A549 (cell line): ENCODE data around the gene GGT7. TPM values are rescaled to one million over a fixed set of nuclear protein-coding genes. Genes with fewer than 3 reads are reported as not detected.

ENCODE experiments used
- ATAC-seq, 2 experiments: fragments of 200-7000 bp in 1 of 2; fragments of >200 bp in 1 of 2; cut with Nextera tagmentation in 1 of 2; cut with Tn5 transposase in 1 of 2; 3 replicates each; pipeline versions ENCODE4 v1.8.0 to v1.9.1; 2018 to 2020; ENCODE audit warnings: mild to moderate bottlenecking in 1 of 2, moderate library complexity in 1 of 2
- CTCF ChIA-PET: fragments of 300-600 bp; sonication (Branson Sonifier 250); formaldehyde crosslinking; extraction: SDS; loops from one replicate; lab custom pipeline; 2021; ENCODE audit warnings: antibody characterized with exemption, inconsistent platforms; lab: Yijun Ruan, JAX
- POLR2A ChIA-PET: fragments of 350-600 bp; formaldehyde crosslinking; extraction: SDS; loops from one replicate; lab custom pipeline; 2021; ENCODE audit warnings: antibody characterized with exemption, inconsistent platforms; lab: Yijun Ruan, JAX
- DNase-seq, 2 experiments: peaks; one replicate each; pipeline versions ENCODE4 v3.0.0 to v3.0.0-alpha.2; 2011 to 2016; ENCODE audit warnings: low read depth in 1 of 2, low spot score in 1 of 2
- FAIRE-seq: peaks from 2 replicates; lab custom pipeline; 2011; peaks lifted over from hg19 to GRCh38; lab: Jason Lieb, UNC
- H3K27ac ChIP-seq, 2 experiments: fragments of >200 bp; sonication (Bioruptor Twin); formaldehyde crosslinking; 3 replicates each; pipeline ENCODE4 v1.5.1; 2016 to 2017
- H3K4me1 ChIP-seq: fragments of >200 bp; sonication (Bioruptor Twin); formaldehyde crosslinking; 3 replicates; pipeline ENCODE4 v1.6.1; 2016
- H3K4me2 ChIP-seq: fragments of >200 bp; sonication (Bioruptor Twin); formaldehyde crosslinking; 3 replicates; pipeline ENCODE4 v1.6.1; 2016
- H3K4me3 ChIP-seq: fragments of >200 bp; sonication (Bioruptor Twin); formaldehyde crosslinking; 3 replicates; pipeline ENCODE4 v1.5.1; 2016
- H3K9me3 ChIP-seq: fragments of >200 bp; sonication (Bioruptor Twin); formaldehyde crosslinking; 3 replicates; pipeline ENCODE4 v1.6.1; 2016
- CBX8 ChIP-seq: fragments of 200-600 bp; sonication (generic); IDR thresholded peaks from 2 replicates; pipeline ENCODE4 v1.6.1; 2016
- CEBPB ChIP-seq, 2 experiments: fragments of >200 bp in 1 of 2; sonication (Bioruptor Twin) in 1 of 2; formaldehyde crosslinking in 1 of 2; IDR thresholded peaks; 2 replicates each; pipeline ENCODE4 v1.6.1; 2012 to 2016
- E2F6 ChIP-seq: IDR thresholded peaks from 2 replicates; pipeline ENCODE4 v1.6.1; 2012; ENCODE audit warnings: low read depth, borderline replicate concordance
- EHF ChIP-seq: fragments of 250-450 bp; sonication (Bioruptor Pico); IDR thresholded peaks from 2 replicates; pipeline ENCODE4 v1.5.0; 2020; ENCODE audit warnings: mild to moderate bottlenecking
- ELK1 ChIP-seq: fragments of 150-350 bp; IDR thresholded peaks from 2 replicates; pipeline ENCODE4 v1.6.1; 2014; ENCODE audit warnings: low read depth, mild to moderate bottlenecking, low read length
- FOSL2 ChIP-seq, 2 experiments: fragments of 450-650 bp in 1 of 2; fragments of >200 bp in 1 of 2; sonication (Bioruptor Twin) in 1 of 2; formaldehyde crosslinking; IDR thresholded peaks; 2 replicates each; pipeline versions ENCODE4 v1.5.0 to v1.6.1; 2016 to 2020; ENCODE audit warnings: mild to moderate bottlenecking in 1 of 2, moderate library complexity in 1 of 2
- FOXS1 ChIP-seq: fragments of 250-450 bp; sonication (Bioruptor Pico); IDR thresholded peaks from 2 replicates; pipeline ENCODE4 v1.5.0; 2020; ENCODE audit warnings: mild to moderate bottlenecking, moderate library complexity
- GATA3 ChIP-seq: IDR thresholded peaks from 2 replicates; pipeline ENCODE4 v1.6.1; 2012; ENCODE audit warnings: borderline replicate concordance
- HDAC2 ChIP-seq: fragments of 200-600 bp; sonication (generic); IDR thresholded peaks from 2 replicates; pipeline ENCODE4 v1.6.1; 2016
- HES2 ChIP-seq: fragments of >200 bp; sonication (Bioruptor Twin); formaldehyde crosslinking; IDR thresholded peaks from 2 replicates; pipeline ENCODE4 v1.6.1; 2016
- HMGXB4 ChIP-seq: fragments of 250-450 bp; sonication (Bioruptor Pico); IDR thresholded peaks from 2 replicates; pipeline ENCODE4 v1.5.0; 2021; ENCODE audit warnings: mild to moderate bottlenecking, moderate library complexity, borderline replicate concordance
- HOXB5 ChIP-seq: fragments of 250-450 bp; sonication (Bioruptor Pico); IDR thresholded peaks from 2 replicates; pipeline ENCODE4 v1.5.0; 2020; ENCODE audit warnings: mild to moderate bottlenecking, moderate library complexity
- KDM1A ChIP-seq: fragments of 200-600 bp; sonication (generic); IDR thresholded peaks from 2 replicates; pipeline ENCODE4 v1.6.1; 2016; ENCODE audit warnings: low read depth, mild to moderate bottlenecking
- KDM5A ChIP-seq: fragments of 200-600 bp; sonication (generic); IDR thresholded peaks from 2 replicates; pipeline ENCODE4 v1.6.1; 2016; ENCODE audit warnings: antibody characterized with exemption, mild to moderate bottlenecking
- MYC ChIP-seq: IDR thresholded peaks from 2 replicates; pipeline ENCODE4 v1.6.1; 2012; ENCODE audit warnings: mild to moderate bottlenecking, inconsistent platforms, low read length, improper control_type of control experiment, borderline replicate concordance
- NPAS2 ChIP-seq: fragments of 250-450 bp; sonication (Bioruptor Pico); IDR thresholded peaks from 2 replicates; pipeline ENCODE4 v1.8.0; 2022; ENCODE audit warnings: mild to moderate bottlenecking, moderate library complexity, borderline replicate concordance
- NR3C1 ChIP-seq: fragments of >200 bp; sonication (Bioruptor Twin); formaldehyde crosslinking; IDR thresholded peaks from 3 replicates; pipeline ENCODE4 v1.6.1; 2017
- RAD21 ChIP-seq, 2 experiments: fragments of >200 bp in 1 of 2; sonication (Bioruptor Twin) in 1 of 2; formaldehyde crosslinking in 1 of 2; IDR thresholded peaks in 1 of 2; conservative IDR thresholded peaks in 1 of 2; 2 replicates in 1 of 2; 3 replicates in 1 of 2; pipeline ENCODE4 v1.6.1; 2012 to 2018; ENCODE audit warnings: inconsistent platforms in 1 of 2
- RCOR1 ChIP-seq: fragments of 150-350 bp; IDR thresholded peaks from 2 replicates; pipeline ENCODE4 v1.6.1; 2014; ENCODE audit warnings: antibody characterized with exemption, low read length, low read depth
- RFX5 ChIP-seq: fragments of 450-650 bp; IDR thresholded peaks from 2 replicates; pipeline ENCODE4 v1.7.1; 2014; ENCODE audit warnings: antibody characterized with exemption, mild to moderate bottlenecking, moderate library complexity
- SMC3 ChIP-seq: fragments of >200 bp; sonication (Bioruptor Twin); formaldehyde crosslinking; IDR thresholded peaks from 3 replicates; pipeline ENCODE4 v1.6.1; 2018; ENCODE audit warnings: inconsistent platforms
- SREBF2 ChIP-seq: fragments of 450-650 bp; IDR thresholded peaks from 2 replicates; pipeline ENCODE4 v1.6.1; 2014; ENCODE audit warnings: mild to moderate bottlenecking, moderate library complexity
- TFCP2L1 ChIP-seq: fragments of 250-450 bp; sonication (Bioruptor Pico); IDR thresholded peaks from 2 replicates; pipeline ENCODE4 v1.5.0; 2021; ENCODE audit warnings: mild to moderate bottlenecking
- ZC3H11A ChIP-seq: fragments of 450-650 bp; IDR thresholded peaks from 2 replicates; pipeline ENCODE4 v1.6.1; 2014; ENCODE audit warnings: antibody characterized with exemption, mild to moderate bottlenecking
- ZFP36 ChIP-seq: fragments of 450-650 bp; IDR thresholded peaks from 2 replicates; pipeline ENCODE4 v1.6.1; 2014; ENCODE audit warnings: borderline replicate concordance; ENCODE audit not compliant: partially characterized antibody
- ZNF302 ChIP-seq: fragments of 250-450 bp; sonication (Bioruptor Pico); IDR thresholded peaks from 2 replicates; pipeline ENCODE4 v1.9.0; 2021; ENCODE audit warnings: inconsistent platforms, mild to moderate bottlenecking, moderate library complexity
- ZSCAN20 ChIP-seq: fragments of 250-450 bp; sonication (Bioruptor Pico); IDR thresholded peaks from 2 replicates; pipeline ENCODE4 v1.8.0; 2022; ENCODE audit warnings: mild to moderate bottlenecking, moderate library complexity
- WGBS: methylation state at CpG from one replicate; pipeline ENCODE4 v1.1.6; 2017; ENCODE audit errors: missing lambda C conversion rate; 5-methylcytosine and 5-hydroxymethylcytosine counted together
- polyA plus RNA-seq, 4 experiments: library from polyadenylated mRNA; depleted of rRNA in 3 of 4; stranded (reverse); fragments of >200 nt; fragmentation: RNase III in 1 of 4; extraction: RNeasy Plus Mini Kit Qiagen cat#74134 plus additional on column Dnase treatment in 1 of 4; gene quantifications; 2 replicates in 3 of 4; 3 replicates in 1 of 4; pipeline ENCODE4 v1.2.3, GENCODE V29; 2011 to 2017

Gene GGT7
- polyA plus RNA-seq, 2 of the 4 experiments (the other 2 are of a cell fraction) = 3.5 to 9.1 TPM

- no peak for TF ChIP-seq HMGXB4 (CRISPR knock-in tag)
- TF ChIP-seq CBX8 = no peak
- TF ChIP-seq ZSCAN20 (CRISPR knock-in tag) = no peak
- no peak for TF ChIP-seq E2F6
Measured at GRCh38 chr20:34859367-34859766, 13.3 kb downstream of the GGT7 start (continued).

- Histone ChIP-seq H3K9me3 (no peaks in the 10 kb centered on the region), H3K4me3 (no peak overlapping the region), H3K4me2 (no peak overlapping the region), H3K4me1 (no peaks in the 10 kb centered on the region), H3K27ac (no peak overlapping the region)
- DNase-seq = no peak
- POLR2A ChIA-PET = no interaction called here
- no peak for FAIRE-seq
- no peak for ATAC-seq
- no peak for TF ChIP-seq ELK1
- no peak for TF ChIP-seq RAD21 (conservative IDR thresholded peaks at IDR 0.05 in 1 of 2, IDR thresholded peaks at IDR 0.05 in 1 of 2)
- no peak for TF ChIP-seq ZFP36
- TF ChIP-seq KDM1A = no peak
- TF ChIP-seq HES2 = no peak
- TF ChIP-seq TFCP2L1 = no peak
- no peak for TF ChIP-seq ZC3H11A
- TF ChIP-seq FOXS1 (CRISPR knock-in tag) = no peak
- no peak for TF ChIP-seq ZNF302 (CRISPR knock-in tag)
- no peak for TF ChIP-seq HMGXB4 (CRISPR knock-in tag)
- TF ChIP-seq HOXB5 (CRISPR knock-in tag) = no peak
- CTCF ChIA-PET = interaction anchor here (1.4 to 2.3 kb wide), 2 partner anchors 17 to 20 kb away, joined by 4 to 8 read pairs; partner anchors contain the start of gene GGT7
- WGBS = 93% methylated on average over 4 of the region's 4 CpGs
Measured at GRCh38 chr20:34852298-34852697, 20.4 kb downstream of the GGT7 start.

- Histone ChIP-seq H3K4me2 (no peak overlapping the region), H3K9me3 (no peaks in the 10 kb centered on the region), H3K27ac (no peak overlapping the region), H3K4me1 (no peaks in the 10 kb centered on the region), H3K4me3 (no peak overlapping the region)
- CTCF ChIA-PET = interaction anchor here (1.0 to 2.3 kb wide), 3 partner anchors 11 to 22 kb away, joined by 4 to 13 read pairs (median 8); partner anchors contain the start of gene GGT7
- 96% methylated on average over 13 of the region's 14 CpGs for WGBS
- POLR2A ChIA-PET = no interaction called here
- FAIRE-seq = no peak
- no peak for TF ChIP-seq NPAS2 (CRISPR knock-in tag)
- no peak for TF ChIP-seq RCOR1
- no peak for TF ChIP-seq HDAC2
- TF ChIP-seq SREBF2 = no peak
- TF ChIP-seq NR3C1 = no peak
- TF ChIP-seq ZNF302 (CRISPR knock-in tag) = no peak
- no peak for TF ChIP-seq HOXB5 (CRISPR knock-in tag)
- no peak for TF ChIP-seq EHF (CRISPR knock-in tag)
- no peak for TF ChIP-seq KDM5A
- no peak for TF ChIP-seq CEBPB (IDR thresholded peaks at IDR 0.05)
- TF ChIP-seq KDM1A = no peak
- no peak for TF ChIP-seq RFX5
- TF ChIP-seq HES2 = no peak
- no peak for TF ChIP-seq SMC3
- TF ChIP-seq FOXS1 (CRISPR knock-in tag) = no peak
- no peak for TF ChIP-seq MYC
- TF ChIP-seq E2F6 = no peak
- TF ChIP-seq GATA3 = no peak
- no peak for TF ChIP-seq FOSL2 (IDR thresholded peaks at IDR 0.05)
- no peak for TF ChIP-seq FOSL2 (CRISPR knock-in tag; IDR thresholded peaks at IDR 0.05)
- DNase-seq = no peak
- no peak for ATAC-seq
Measured at GRCh38 chr20:34850969-34851368, 21.7 kb downstream of the GGT7 start.
